Measurements from ENCODE around the gene ADCY5. TPM values are rescaled to one million over a fixed set of nuclear protein-coding genes. Genes with fewer than 3 reads are reported as not detected.

The ADCY5 gene
- total and polyA plus RNA-seq, 2 donors (not counting 1 experiment from before 2014, with no cell fraction given), result not detected

DNA sequence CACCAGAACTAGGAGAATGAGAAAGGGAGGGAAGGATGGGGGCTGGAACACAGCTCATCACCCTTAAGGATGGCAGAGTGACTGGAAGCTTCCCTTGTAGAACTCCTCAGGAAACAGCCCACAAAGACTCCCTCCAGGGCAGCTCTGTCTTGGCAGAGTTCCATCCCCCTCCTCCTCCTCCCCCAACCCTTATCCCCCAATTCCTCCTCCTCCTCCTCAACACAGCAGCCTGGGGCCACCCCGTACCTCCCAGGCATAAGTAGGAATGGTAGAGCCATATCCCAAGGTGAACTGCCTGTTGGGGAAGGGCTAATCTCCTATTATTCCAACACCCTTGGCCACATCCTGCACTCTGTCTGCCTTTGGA is 38.8 kb downstream of the ADCY5 start:
- no peak overlapping the region for H3K27ac Mint-ChIP-seq
- TF ChIP-seq EZH2 (IDR thresholded peaks at IDR 0.05; ENCODE audit: borderline replicate concordance, insufficient read depth, low read depth, low read length, poor library complexity, severe bottlenecking), result no peak
- TF ChIP-seq, protein P1, sequence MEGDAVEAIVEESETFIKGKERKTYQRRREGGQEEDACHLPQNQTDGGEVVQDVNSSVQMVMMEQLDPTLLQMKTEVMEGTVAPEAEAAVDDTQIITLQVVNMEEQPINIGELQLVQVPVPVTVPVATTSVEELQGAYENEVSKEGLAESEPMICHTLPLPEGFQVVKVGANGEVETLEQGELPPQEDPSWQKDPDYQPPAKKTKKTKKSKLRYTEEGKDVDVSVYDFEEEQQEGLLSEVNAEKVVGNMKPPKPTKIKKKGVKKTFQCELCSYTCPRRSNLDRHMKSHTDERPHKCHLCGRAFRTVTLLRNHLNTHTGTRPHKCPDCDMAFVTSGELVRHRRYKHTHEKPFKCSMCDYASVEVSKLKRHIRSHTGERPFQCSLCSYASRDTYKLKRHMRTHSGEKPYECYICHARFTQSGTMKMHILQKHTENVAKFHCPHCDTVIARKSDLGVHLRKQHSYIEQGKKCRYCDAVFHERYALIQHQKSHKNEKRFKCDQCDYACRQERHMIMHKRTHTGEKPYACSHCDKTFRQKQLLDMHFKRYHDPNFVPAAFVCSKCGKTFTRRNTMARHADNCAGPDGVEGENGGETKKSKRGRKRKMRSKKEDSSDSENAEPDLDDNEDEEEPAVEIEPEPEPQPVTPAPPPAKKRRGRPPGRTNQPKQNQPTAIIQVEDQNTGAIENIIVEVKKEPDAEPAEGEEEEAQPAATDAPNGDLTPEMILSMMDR (IDR thresholded peaks at IDR 0.05), result no peak
- Histone ChIP-seq H3K4me2 (replicated peaks; ENCODE audit: low read depth, low read length, poor library complexity, severe bottlenecking) (no peak overlapping the region), H3K4me3 (ENCODE audit: control extremely low read depth in 1 of 5, extremely low read depth in 1 of 5, insufficient read depth in 1 of 5, low read depth in 2 of 5, low read length in 4 of 5) (no peak overlapping the region), H3K4me1 (ENCODE audit: control insufficient read depth in 2 of 2, insufficient read depth in 2 of 2, low read length in 2 of 2) (no peaks in the 10 kb centered on the region), H2AFZ (ENCODE audit: insufficient read depth, low read depth, low read length, poor library complexity, severe bottlenecking) (no peak overlapping the region), H3K79me2 (ENCODE audit: control insufficient read depth, insufficient read depth, low read length) (no peaks in the 10 kb centered on the region), H3K27me3 (replicated peaks in 1 of 4; ENCODE audit: control extremely low read depth in 1 of 4, control insufficient read depth in 3 of 4, insufficient read depth in 4 of 4, low read length in 3 of 4) (no peaks in the 10 kb centered on the region), H4K20me1 (ENCODE audit: control insufficient read depth, insufficient read depth, low read length, poor library complexity, severe bottlenecking) (no peaks in the 10 kb centered on the region), H3K27ac (ENCODE audit: low read length in 2 of 2) (no peak overlapping the region), H3K9ac (ENCODE audit: low read length) (no peak overlapping the region), H3K9me3 (ENCODE audit: control extremely low read depth in 1 of 3, control insufficient read depth in 2 of 3, insufficient read depth in 1 of 3, low read length in 2 of 3) (no peaks in the 10 kb centered on the region), H3K36me3 (replicated peaks in 1 of 2; ENCODE audit: control extremely low read depth in 1 of 2, control insufficient read depth in 1 of 2, extremely low read depth in 1 of 2, insufficient read depth in 2 of 2, low read length in 1 of 2) (no peaks in the 10 kb centered on the region)
- ATAC-seq (ENCODE audit: low read depth), result no peak
- WGBS (ENCODE audit: insufficient coverage), result no CpG with 5 or more reads among the region's 1 CpG
- no peak for DNase-seq
- H3K27me3 Mint-ChIP-seq, result no peaks in the 10 kb centered on the region
- no peak overlapping the region for H3K4me3 Mint-ChIP-seq
- no peaks in the 10 kb centered on the region for H3K4me1 Mint-ChIP-seq
- ChIA-PET POLR2A (no interaction called here), CTCF (no interaction called here)
- intact Hi-C loops (cut with micrococcal nuclease), result no loop called here
- no peaks in the 10 kb centered on the region for H3K9me3 Mint-ChIP-seq (ENCODE audit: insufficient read depth)

DNA sequence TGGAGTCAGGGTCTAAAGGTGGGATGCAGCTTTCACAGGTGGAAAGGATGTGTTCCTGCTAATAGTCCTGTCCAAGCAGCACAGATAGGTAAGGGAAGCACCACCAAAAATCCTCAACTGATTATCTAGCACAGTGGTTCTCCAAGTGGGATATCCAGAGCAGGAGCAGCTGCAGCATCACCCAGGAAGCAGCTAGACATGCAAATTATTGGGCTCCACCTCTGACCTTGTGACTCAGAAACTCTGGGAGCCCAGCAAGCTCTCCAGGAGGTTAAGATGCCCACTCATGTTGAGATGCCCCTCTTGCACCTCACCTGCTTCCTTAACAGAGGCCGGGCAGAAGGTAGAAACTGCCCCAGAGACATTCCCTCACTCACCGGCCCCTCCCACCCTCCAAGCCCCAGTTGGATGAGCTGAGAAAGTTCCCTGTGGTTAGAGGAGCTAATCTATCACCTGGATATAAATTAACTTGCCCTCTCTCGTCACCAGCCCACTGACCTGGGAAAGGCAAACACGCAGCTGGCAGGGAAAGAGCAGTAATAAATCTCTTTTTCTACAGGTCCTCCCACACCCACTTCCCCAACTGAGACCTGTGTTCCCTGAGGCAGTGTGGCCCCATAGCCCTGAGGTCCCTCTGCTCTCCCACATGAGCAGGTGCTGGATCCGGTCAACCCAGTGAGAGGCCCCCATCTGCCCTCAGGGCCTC is 39.3 kb downstream of the ADCY5 start:
- CTCF ChIA-PET, result no interaction called here
- no peaks in the 10 kb centered on the region for H3K9me3 ChIP-seq (ENCODE audit: control extremely low read depth in 1 of 3, control insufficient read depth in 2 of 3, insufficient read depth in 1 of 3, low read length in 2 of 3)
- 0% methylated on average over 2 of the region's 5 CpGs for WGBS (ENCODE audit: insufficient coverage)
- H3K9me3 Mint-ChIP-seq (ENCODE audit: insufficient read depth), result no peaks in the 10 kb centered on the region
- no peaks in the 10 kb centered on the region for H3K4me1 ChIP-seq (ENCODE audit: control insufficient read depth in 2 of 2, insufficient read depth in 2 of 2, low read length in 2 of 2)
- no peak overlapping the region for H3K4me2 ChIP-seq (replicated peaks; ENCODE audit: low read depth, low read length, poor library complexity, severe bottlenecking)
- ATAC-seq (ENCODE audit: low read depth) (no peak), DNase-seq (no peak)
- no peaks in the 10 kb centered on the region for H3K27me3 Mint-ChIP-seq
- no peak overlapping the region for H3K4me3 ChIP-seq (ENCODE audit: control extremely low read depth in 1 of 5, extremely low read depth in 1 of 5, insufficient read depth in 1 of 5, low read depth in 2 of 5, low read length in 4 of 5)
- H3K9ac ChIP-seq (ENCODE audit: low read length), result no peak overlapping the region
- H3K27ac Mint-ChIP-seq, result no peak overlapping the region
- no peak overlapping the region for H2AFZ ChIP-seq (ENCODE audit: insufficient read depth, low read depth, low read length, poor library complexity, severe bottlenecking)
- H3K27me3 ChIP-seq (replicated peaks in 1 of 4; ENCODE audit: control extremely low read depth in 1 of 4, control insufficient read depth in 3 of 4, insufficient read depth in 4 of 4, low read length in 3 of 4), result no peaks in the 10 kb centered on the region
- H4K20me1 ChIP-seq (ENCODE audit: control insufficient read depth, insufficient read depth, low read length, poor library complexity, severe bottlenecking), result no peaks in the 10 kb centered on the region
- H3K36me3 ChIP-seq (replicated peaks in 1 of 2; ENCODE audit: control extremely low read depth in 1 of 2, control insufficient read depth in 1 of 2, extremely low read depth in 1 of 2, insufficient read depth in 2 of 2, low read length in 1 of 2), result no peaks in the 10 kb centered on the region
- TF ChIP-seq, protein P1 (IDR thresholded peaks at IDR 0.05), result no peak
- no peak for TF ChIP-seq EZH2 (IDR thresholded peaks at IDR 0.05; ENCODE audit: borderline replicate concordance, insufficient read depth, low read depth, low read length, poor library complexity, severe bottlenecking)
- H3K79me2 ChIP-seq (ENCODE audit: control insufficient read depth, insufficient read depth, low read length), result no peaks in the 10 kb centered on the region
- H3K4me3 Mint-ChIP-seq, result no peak overlapping the region
- H3K4me1 Mint-ChIP-seq, result no peaks in the 10 kb centered on the region
- H3K27ac ChIP-seq (ENCODE audit: low read length in 2 of 2), result no peak overlapping the region
- POLR2A ChIA-PET, result no interaction called here
- intact Hi-C loops (cut with micrococcal nuclease), result no loop called here
